ENCODE results near the gene TAP1. TPM values are rescaled to one million over a fixed set of nuclear protein-coding genes. Genes with fewer than 3 reads are reported as not detected.

The TAP1 gene
- total and polyA plus RNA-seq, 10 of the 15 experiments (the other 5 are each of a cell fraction or from before 2014, with no cell fraction given) = 33.4 to 249 (median 169) TPM

GRCh38 chr6:32852018-32852843, 1.3 kb downstream of the TAP1 start (continued):
- TF ChIP-seq NKRF (conservative IDR thresholded peaks at IDR 0.05) = no peak
- no peak for TF ChIP-seq YY1 (IDR thresholded peaks at IDR 0.05; ENCODE audit: low read depth, low read length)
- TF ChIP-seq CREB1 (IDR thresholded peaks at IDR 0.05; ENCODE audit: low read depth) = no peak
- no peak for TF ChIP-seq ZNF217 (IDR thresholded peaks at IDR 0.05)
- no peak for TF ChIP-seq CTCF (IDR thresholded peaks at IDR 0.05 in 2 of 3, conservative IDR thresholded peaks at IDR 0.05 in 1 of 3; ENCODE audit: control insufficient read depth in 2 of 3, extremely low read depth in 1 of 3, insufficient read depth in 1 of 3, low read depth in 3 of 3, low read length in 3 of 3)
- TF ChIP-seq GABPA (IDR thresholded peaks at IDR 0.05; ENCODE audit: low read depth) = no peak
- no peak; the same call in 1 of the 2 replicates for TF ChIP-seq USF2 (IDR thresholded peaks at IDR 0.05; ENCODE audit: borderline replicate concordance, low read depth, low read length)
- TF ChIP-seq STAT3 (IDR thresholded peaks at IDR 0.05; ENCODE audit: low read depth, low read length) = no peak
- TF ChIP-seq BCL11A (IDR thresholded peaks at IDR 0.05; ENCODE audit: low read depth, low read length) = no peak
- no peak for TF ChIP-seq PML (IDR thresholded peaks at IDR 0.05; ENCODE audit: low read length)
- TF ChIP-seq PRDM15 (CRISPR knock-in tag; IDR thresholded peaks at IDR 0.05) = no peak
- TF ChIP-seq IRF4 (IDR thresholded peaks at IDR 0.05; ENCODE audit: low read depth, low read length) = no peak
- no peak for TF ChIP-seq CHD1 (IDR thresholded peaks at IDR 0.05; ENCODE audit: low read depth, low read length)
- no peak for TF ChIP-seq RELA (IDR thresholded peaks at IDR 0.05; ENCODE audit: borderline replicate concordance, partially characterized antibody)
- no peak for TF ChIP-seq BMI1 (IDR thresholded peaks at IDR 0.05; ENCODE audit: borderline replicate concordance)
- TF ChIP-seq GATAD2B (conservative IDR thresholded peaks at IDR 0.05; ENCODE audit: low read depth) = no peak
- no peak for TF ChIP-seq ZNF24 (IDR thresholded peaks at IDR 0.05)
- no peak for TF ChIP-seq JUNB (IDR thresholded peaks at IDR 0.05)
- no peak for TF ChIP-seq CBX5 (IDR thresholded peaks at IDR 0.05; ENCODE audit: low read depth)
- peak; percentile 46 for TF ChIP-seq USF1 (IDR thresholded peaks at IDR 0.05; ENCODE audit: borderline replicate concordance, extremely low read length, insufficient read depth, low read depth, low read length)
- TF ChIP-seq ASH2L (IDR thresholded peaks at IDR 0.05; ENCODE audit: borderline replicate concordance, low read depth) = no peak
- TF ChIP-seq HDGF (IDR thresholded peaks at IDR 0.05) = 0 out of 2 replicates have a peak, but pooled peaks have one; percentile 31
